NT2/D1 (cell line): ENCODE results near the gene TUT4.

ENCODE experiments used
- YY1 ChIP-seq: IDR thresholded peaks from 2 replicates; pipeline ENCODE4 v1.6.1; 2011; ENCODE audit not compliant: insufficient read length, insufficient read depth
- ZNF274 ChIP-seq: IDR thresholded peaks from 2 replicates; pipeline ENCODE4 v1.6.1; 2011; ENCODE audit warnings: mild to moderate bottlenecking, low read depth, low read length

DNA sequence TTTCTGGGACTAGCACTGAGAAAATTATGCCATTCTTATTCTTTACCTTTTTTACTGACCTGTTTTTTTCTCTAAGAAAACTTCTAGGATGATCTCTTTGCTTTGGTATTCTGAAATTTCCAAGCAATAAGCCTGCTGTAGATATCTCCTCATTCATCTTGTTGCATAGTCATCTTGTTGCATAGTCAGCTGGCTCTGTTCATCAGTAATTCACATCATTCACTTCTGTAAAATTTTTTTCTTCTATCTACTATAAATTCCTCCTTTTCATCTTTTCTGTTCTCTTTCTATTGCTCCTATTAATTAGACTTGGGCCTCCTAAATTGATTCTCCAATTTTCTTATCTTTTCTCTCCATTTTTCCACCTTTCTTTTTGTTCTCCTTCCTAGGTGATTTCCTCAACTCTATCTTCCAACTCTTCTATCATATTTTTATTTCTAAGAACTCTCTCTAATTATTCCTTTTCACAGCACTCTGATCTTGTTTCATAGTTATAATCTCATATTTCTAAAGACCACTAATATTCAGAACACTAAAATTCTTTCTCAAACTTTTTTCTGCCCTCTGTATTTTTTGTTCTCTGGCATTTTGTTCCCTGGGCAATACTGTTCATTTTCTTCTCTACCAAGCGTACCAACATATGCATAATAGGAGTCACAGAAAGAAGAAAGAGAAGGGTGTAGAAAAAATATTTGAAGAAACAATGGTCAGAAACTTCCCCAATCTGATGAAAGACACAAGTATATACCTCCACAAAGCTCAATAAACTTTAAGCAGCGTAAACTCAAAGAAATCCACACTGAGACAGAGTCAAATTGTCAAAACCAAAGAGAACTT lies 17.7 kb downstream of the TUT4 start:
- TF ChIP-seq YY1: no peak
- TF ChIP-seq ZNF274: no peak
